HG03139 (cell line): ENCODE results near the gene LTB4R2.
A peak's percentile ranks its signal among the peaks of the same experiment; 100 is the strongest.

Experiments
- ATAC-seq: cut with Tn5 transposase; IDR thresholded peaks from one replicate; pipeline ENCODE4 v1.9.1; 2021; ENCODE audit not compliant: unreplicated experiment

Gene LTB4R2

GRCh38 chr14:24298892-24299254 is 11.1 kb upstream of the LTB4R2 start:
- ATAC-seq: no peak

DNA sequence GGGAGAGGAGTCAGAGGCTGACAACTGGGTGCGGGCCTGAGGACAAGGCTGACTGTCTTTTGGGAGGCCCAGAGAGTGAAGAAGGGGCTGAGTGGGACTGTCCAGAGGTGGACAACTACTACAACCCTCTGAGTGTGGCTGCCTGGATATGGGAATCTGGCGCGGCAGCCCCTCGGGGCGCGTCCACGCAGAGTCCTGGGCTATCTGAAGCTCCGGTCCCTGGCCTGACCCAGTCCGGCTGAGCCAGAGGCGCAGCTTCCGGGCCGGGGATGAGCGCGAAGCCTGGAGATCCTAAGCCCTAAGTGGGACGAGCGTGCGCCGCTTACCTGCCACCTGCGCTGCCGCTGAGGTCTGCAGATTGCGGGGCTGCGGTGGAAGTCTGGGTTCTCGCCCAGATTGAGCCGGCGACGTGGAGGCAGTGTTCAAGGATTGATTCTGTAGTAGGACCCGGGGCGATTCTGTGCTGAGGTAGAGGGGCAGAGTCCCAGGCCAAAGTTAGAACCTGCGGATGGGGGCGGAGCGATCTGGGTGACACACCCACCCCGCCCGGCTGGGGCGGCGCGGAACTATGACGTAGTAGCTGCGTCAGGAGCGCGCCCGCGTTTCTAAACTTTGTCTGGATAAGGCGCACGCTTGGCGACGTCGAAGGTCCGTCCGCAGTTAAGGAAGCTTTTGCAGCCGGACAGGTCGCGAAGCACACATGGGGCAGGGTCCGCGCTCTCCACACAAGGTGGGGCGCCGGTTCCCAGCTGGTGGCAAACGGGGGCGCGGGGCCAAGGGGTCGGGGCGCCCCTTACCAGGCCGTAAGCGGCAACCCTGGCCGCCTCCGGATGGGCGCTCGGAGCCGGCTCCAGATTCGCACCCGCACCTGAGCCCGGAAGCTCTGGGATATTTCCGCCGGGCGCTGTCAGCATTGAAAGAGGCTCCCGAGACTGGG is 10.4 kb upstream of the LTB4R2 start, which contains the start of the genes DHRS1 and NOP9:
DHRS1 (minus strand) TSS at position 526 of the 937 bp plus-strand sequence. CDS start 674 bp downstream, outside the sequence.
NOP9 (plus strand) TSS at position 596 of the 937 bp plus-strand sequence; CDS start at position 701, 105 bp downstream.
- peak; percentile 46 for ATAC-seq

GRCh38 chr14:24300326-24300980 is 9.5 kb upstream of the LTB4R2 start:
- no peak for ATAC-seq

DNA sequence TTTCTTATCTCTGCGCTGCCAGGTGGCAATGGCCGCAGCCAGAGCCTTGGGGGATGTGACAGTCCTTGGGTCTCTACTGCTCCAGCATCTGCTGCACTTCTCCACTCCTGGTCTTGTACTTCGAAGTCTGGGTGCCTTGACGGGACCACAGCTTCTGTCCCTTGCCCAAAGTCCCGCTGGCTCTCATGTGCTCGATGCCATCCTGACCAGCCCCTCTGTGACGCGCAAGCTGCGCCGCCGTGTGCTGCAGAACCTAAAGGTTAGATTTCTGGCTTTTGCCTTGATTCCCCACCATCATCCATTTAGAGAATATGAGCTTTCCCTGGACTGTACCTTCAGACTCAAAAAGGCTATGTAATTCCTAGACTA is 5.9 kb upstream of the LTB4R2 start:
- no peak for ATAC-seq

GRCh38 chr14:24307156-24307574 is 2.8 kb upstream of the LTB4R2 start:
- no peak for ATAC-seq

DNA sequence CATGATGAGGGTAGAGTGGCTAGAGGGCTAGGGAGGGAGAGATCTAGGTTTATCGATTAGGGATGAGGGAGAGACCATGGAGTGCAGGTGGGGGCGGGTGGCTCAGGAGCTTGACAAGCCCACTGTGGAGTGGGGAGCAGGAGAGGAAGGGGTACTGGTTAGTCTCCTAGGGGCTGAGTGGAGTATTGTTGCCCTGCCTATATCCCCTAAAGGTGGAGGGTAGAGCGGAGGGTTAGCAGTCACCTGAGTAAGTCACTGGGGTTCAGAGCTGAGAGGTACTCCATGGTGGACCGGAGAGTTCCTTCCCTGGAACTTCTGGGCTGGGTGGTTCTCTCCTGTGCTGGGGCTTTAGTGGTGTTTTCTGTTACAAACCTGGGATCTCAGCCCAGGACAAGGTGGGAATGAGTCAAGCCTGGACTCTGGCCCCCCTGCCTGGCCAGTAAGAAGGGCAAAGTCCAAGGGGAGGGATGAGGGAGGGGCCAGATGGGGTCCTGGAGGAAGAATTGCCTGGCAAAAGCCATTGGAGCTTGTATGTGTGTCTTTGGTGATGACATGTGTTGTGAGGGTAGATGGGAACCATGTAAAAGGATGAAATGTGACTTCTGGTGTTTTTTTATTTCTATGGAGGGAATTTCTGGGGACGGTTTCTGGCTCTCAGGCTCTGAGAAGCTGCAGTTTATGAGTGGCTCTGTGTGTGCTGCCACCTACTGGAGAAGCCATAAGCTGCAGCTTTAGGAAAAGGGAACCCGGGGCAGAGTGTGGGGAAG is 2.2 kb upstream of the LTB4R2 start, which contains the start of gene CIDEB:
CIDEB (minus strand) TSS at position 403 of the 767 bp plus-strand sequence; CDS start at position 284, 119 bp downstream.
- no peak for ATAC-seq

- ATAC-seq: no peak
Measured at GRCh38 chr14:24308342-24309124, 1.4 kb upstream of the LTB4R2 start.

DNA sequence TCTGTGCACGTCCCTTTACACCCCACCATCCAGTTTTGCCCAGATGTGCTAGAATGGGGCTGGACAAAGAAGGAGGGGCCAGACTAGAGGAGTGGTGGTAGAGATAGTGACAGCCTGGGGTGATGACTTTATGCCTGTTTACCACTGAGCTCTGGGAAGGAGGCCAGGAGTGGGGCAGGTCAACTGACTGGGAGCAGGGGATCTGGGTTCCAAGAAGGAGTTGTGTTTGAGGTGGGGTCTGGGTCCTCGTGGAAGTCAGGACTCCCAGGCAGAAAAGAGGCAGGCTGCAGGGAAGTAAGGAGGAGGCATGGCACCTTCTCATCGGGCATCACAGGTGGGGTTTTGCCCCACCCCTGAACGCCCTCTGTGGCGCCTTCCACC is 315 bp downstream of the LTB4R2 start:
- no peak for ATAC-seq

- peak; percentile 49 for ATAC-seq
Measured at GRCh38 chr14:24310646-24311604, 985 bp downstream of the LTB4R2 start, which contains the start of gene LTB4R. Gene LTB4R, plus strand, starts transcription at chr14:24311502. Its CDS starts 4,150 bp downstream, at chr14:24315652.

DNA sequence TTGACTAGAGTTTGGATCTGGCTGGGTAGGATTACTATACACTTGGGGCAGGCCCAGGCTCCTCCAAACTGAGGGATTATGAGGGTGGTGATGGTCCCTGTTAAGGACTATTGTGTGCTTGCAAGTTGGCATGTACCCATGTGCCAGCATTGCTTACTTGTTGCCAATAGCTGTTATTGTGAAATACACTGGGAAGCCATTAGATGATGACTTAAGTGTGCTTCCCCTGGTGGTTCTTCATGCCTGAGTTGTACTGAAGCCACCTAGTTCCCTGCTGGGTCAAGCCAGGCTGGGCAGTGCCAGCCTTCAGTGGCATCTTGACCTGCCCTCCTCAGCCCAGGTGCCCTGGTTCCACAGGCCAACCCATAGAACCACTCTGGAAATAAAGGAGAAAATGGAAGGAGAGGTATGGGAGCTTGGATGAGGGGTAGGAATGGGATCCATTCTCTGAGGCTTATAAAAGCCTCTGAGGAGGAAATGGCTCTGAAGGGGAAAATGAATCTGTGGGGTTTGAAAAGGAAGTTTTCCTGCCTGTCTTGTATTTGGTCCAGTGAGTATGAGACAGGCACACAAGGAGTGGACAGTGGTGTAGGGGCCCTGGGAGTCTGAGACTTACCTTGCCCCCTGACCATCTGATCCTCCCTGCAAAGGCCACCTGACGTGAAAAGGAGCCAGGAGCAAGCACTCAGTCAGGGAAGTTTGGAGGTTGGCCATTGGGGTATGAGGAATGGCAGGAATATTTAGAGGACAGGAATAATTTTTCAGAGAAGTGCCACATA is 2.1 kb downstream of the LTB4R2 start:
- no peak for ATAC-seq

- no peak for ATAC-seq
Measured at GRCh38 chr14:24312736-24313507, 3.0 kb downstream of the LTB4R2 start.

DNA sequence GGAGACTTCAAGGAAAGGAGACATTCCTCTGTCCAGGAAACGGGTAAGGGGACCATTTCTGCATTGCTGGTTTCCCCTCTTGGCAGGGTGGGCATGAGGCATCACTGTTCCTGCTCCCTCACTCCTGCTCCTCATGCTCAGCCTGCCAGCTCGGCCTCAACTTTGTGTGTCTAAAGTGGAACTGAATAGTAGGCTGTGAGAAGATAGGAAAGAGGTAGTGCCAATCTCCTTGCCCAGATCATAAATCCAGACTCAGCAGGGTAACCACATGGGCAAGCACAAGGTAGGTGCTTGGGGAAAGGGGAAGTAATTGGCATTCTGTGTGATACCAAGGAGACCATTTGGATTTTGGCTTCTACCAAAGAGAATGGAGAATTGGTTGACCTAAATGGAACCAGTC is 4.0 kb downstream of the LTB4R2 start:
- no peak for ATAC-seq

DNA sequence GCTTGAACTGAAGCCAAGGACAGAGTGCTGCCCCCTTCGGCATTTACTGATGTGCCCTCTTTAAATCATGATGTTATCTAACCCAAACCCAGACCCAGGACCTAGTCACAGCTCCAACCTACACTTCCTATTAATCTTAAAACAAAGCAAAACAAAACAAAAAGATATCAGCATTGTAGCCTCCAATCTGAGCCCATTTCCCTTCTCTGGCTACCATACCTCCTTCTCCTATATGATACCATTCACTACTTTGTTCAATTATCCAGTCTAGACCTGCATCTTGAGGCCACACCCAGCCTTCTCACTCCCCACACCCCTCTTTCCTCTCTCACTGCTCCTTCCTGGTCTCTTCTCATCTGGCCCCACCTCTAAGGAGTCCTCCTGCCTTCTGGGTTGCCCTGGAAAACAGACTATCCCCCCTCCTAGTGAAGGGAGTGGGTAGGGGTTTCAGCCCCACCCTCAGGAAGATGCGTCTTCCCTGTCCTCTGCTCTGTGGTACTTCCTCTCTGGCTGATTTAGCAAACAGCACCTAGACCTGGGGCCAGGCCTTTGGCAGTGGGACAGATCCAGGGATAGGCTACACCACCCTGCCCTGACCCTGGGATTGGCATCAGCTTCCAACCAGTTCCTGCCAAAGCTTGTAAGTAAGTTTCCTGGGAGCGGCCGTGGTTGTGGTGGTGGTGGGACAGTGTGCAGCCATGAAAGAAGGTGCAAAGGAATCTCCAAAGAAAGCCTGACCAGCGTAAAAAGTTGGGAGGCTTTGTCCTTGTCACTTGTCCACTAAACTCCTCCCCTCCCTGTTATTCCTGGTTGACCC is 4.6 kb downstream of the LTB4R2 start:
- no peak for ATAC-seq

DNA sequence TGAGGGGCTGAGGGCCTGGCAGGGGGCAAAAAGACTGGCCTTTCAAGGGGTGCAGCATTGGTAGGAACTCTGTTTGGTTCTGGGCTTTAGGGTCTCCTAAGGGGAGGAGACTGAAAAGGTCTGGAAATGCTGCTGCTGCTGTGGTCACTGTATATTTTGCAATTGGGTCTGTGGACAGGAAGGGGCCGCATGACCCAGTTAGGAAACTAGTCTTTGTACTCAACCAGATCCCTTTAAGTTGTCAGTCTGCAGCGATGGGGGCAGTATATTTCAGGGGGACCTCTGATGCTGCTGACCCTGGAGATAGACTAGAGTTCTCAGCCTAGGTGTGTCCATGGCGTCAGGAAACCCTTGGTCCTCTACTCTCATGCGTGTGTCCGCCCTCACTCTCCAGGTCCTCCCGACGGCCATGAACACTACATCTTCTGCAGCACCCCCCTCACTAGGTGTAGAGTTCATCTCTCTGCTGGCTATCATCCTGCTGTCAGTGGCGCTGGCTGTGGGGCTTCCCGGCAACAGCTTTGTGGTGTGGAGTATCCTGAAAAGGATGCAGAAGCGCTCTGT is 5.4 kb downstream of the LTB4R2 start:
- ATAC-seq: no peak

DNA sequence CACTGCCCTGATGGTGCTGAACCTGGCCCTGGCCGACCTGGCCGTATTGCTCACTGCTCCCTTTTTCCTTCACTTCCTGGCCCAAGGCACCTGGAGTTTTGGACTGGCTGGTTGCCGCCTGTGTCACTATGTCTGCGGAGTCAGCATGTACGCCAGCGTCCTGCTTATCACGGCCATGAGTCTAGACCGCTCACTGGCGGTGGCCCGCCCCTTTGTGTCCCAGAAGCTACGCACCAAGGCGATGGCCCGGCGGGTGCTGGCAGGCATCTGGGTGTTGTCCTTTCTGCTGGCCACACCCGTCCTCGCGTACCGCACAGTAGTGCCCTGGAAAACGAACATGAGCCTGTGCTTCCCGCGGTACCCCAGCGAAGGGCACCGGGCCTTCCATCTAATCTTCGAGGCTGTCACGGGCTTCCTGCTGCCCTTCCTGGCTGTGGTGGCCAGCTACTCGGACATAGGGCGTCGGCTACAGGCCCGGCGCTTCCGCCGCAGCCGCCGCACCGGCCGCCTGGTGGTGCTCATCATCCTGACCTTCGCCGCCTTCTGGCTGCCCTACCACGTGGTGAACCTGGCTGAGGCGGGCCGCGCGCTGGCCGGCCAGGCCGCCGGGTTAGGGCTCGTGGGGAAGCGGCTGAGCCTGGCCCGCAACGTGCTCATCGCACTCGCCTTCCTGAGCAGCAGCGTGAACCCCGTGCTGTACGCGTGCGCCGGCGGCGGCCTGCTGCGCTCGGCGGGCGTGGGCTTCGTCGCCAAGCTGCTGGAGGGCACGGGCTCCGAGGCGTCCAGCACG is 6.1 kb downstream of the LTB4R2 start:
- no peak for ATAC-seq

DNA sequence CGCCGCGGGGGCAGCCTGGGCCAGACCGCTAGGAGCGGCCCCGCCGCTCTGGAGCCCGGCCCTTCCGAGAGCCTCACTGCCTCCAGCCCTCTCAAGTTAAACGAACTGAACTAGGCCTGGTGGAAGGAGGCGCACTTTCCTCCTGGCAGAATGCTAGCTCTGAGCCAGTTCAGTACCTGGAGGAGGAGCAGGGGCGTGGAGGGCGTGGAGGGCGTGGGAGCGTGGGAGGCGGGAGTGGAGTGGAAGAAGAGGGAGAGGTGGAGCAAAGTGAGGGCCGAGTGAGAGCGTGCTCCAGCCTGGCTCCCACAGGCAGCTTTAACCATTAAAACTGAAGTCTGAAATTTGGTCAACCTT is 6.6 kb downstream of the LTB4R2 start:
- no peak for ATAC-seq
